Vagina (tissue), 2 donors: Measurements from ENCODE around the gene SGTA.

ENCODE experiments used
- POLR2A ChIP-seq, 2 donors: fragments of 450-650 bp; IDR thresholded peaks; one replicate each; pipeline ENCODE4 v1.6.1; 2017; ENCODE audit warnings: antibody characterized with exemption in 2 of 2, mild to moderate bottlenecking in 2 of 2, moderate library complexity in 2 of 2
- TF ChIP-seq, protein P1 (sequence below), 3 experiments: fragments of 450-650 bp in 2 of 3; fragments of 200-600 bp in 1 of 3; sonication (generic) in 1 of 3; IDR thresholded peaks; one replicate each; pipeline ENCODE4 v1.5.1; 2017 to 2019; ENCODE audit warnings: antibody characterized with exemption in 3 of 3, mild to moderate bottlenecking in 2 of 3, moderate library complexity in 2 of 3

DNA sequence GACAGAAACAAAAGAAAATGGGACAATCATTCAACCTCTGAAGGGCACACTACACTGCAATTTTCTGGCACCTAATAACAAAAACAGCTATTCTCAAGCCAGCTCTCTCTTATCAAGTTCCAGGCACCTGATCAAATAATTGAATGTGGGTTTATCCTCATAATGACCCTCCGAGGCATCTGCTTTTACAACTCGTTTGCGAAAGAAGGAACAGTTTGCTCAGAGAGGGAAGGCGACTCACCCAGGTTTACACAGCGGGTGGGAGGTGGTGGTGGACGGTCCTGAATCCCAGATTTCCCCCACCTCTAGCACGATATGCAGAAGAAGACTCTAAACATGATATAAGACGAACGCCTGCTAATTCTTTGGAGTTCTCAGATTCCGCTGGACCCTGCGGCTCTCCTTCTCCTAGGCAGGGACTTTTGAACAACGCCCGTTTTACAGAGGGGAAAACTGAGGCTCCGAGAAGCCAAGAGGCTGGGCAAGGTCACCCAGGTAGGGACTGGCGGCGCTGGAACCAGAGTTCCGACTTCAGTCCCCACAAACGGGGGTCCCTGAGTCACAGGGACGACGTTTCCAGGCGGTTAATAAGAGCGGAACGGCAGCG is 641 bp downstream of the SGTA start:
- TF ChIP-seq POLR2A (IDR thresholded peaks at IDR 0.05) = no peak
- TF ChIP-seq, protein P1, sequence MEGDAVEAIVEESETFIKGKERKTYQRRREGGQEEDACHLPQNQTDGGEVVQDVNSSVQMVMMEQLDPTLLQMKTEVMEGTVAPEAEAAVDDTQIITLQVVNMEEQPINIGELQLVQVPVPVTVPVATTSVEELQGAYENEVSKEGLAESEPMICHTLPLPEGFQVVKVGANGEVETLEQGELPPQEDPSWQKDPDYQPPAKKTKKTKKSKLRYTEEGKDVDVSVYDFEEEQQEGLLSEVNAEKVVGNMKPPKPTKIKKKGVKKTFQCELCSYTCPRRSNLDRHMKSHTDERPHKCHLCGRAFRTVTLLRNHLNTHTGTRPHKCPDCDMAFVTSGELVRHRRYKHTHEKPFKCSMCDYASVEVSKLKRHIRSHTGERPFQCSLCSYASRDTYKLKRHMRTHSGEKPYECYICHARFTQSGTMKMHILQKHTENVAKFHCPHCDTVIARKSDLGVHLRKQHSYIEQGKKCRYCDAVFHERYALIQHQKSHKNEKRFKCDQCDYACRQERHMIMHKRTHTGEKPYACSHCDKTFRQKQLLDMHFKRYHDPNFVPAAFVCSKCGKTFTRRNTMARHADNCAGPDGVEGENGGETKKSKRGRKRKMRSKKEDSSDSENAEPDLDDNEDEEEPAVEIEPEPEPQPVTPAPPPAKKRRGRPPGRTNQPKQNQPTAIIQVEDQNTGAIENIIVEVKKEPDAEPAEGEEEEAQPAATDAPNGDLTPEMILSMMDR (IDR thresholded peaks at IDR 0.05) = no peak
